ENCODE results near the gene CYB5D1.

The CYB5D1 gene

DNA sequence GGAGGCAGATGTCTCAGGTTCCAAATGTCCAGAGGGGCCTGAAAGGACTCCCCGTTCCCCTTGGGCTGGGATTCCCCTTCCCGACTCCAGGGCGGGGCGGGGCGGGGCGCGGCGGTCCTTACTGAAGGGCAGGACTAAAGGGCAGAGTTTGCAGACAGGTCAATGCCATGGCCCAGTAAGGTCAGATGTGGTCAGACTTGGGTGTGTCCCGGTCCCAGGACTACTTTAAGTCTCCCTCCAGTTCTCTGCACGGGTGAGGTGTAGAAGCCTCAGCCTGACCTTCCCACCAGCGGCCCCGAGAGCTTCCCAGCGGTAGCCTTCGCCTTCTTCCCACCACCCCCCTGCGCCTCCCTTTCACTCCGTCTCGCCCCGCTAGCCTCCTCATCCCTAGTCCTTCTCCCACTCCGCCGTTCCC lies 23.3 kb upstream of the CYB5D1 start:
- DNase-seq, result peak; percentile 37

DNA sequence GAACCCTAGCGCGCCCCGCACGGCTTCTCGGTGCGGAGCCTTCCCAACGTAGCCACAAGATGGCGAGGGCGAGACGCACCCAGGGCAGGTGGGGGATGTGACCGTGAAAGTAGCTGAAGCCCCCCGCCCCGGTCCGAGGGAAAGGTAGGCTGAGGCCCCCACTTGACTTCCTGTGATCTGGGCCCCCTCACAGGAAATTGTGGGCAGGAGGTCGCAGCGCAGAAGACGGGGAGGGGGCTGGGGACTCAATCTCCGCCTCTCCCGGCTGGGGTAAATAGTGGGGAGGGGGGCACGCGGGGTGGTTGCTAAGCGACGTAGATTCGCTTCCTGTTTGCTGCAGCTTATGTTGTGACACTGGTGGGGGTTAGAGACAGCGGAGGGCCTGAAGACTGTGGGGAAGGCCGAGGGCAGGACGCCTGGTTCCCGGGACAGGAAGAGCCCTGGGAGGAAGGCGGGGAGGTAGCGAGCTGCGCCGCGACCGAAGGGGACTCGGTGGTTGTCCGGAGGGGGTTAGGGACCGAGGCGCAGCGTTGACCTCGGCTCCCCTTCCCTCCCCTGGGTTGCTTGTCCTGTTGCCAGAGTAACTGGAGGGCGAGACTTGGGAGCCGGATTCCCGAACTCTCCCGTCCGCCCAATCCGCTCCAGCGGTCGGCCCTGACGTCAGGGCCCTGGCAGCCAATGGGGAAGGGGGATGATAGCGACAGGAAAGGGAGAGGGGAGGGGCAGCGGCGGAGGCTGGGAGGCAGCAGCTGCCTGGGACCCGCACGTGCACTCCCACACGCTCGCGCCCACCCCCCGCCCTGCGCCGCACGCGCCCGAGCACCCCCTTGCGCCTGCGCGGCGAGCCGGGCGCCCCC lies 22.6 kb upstream of the CYB5D1 start:
- peak; percentile 97 for DNase-seq

DNA sequence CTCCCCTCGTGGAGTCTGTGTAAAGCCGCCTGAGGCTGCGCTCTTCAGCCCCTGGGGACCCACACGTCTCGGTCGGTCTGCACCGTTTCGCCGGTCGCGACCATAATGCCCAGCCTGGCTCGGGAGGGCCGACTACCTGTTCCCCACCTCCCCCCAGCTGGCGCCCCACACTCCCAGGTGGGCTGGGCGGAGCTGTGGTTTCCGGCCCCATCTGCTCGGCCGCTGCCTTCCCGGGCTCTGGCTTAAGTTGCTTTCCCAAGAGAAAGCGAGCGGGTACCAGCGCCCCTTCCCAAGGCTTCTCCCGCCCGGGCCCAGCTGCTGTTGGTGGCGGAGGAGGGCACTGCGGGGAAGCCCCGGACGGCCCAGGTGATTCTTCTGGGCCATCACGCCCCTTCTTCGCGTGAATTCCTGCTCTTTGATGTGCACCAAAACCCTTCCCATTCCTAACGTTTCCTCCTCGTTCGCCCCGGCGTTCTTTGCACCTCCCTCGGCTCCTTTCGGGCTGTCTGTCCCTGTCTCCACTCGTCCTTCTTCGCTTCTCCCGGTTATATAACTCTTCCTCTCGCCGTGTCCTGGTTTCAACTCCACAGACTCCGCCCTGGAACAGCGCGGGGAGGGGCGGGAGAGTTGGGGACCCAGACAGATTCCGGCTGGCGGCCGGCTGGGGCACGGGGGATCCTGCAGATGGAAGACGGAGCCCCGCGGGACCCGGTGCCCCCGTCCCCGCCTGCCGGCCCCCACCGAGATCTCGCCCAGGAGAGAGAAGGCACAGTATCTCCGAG lies 21.8 kb upstream of the CYB5D1 start:
- peak; percentile 59 for DNase-seq

DNA sequence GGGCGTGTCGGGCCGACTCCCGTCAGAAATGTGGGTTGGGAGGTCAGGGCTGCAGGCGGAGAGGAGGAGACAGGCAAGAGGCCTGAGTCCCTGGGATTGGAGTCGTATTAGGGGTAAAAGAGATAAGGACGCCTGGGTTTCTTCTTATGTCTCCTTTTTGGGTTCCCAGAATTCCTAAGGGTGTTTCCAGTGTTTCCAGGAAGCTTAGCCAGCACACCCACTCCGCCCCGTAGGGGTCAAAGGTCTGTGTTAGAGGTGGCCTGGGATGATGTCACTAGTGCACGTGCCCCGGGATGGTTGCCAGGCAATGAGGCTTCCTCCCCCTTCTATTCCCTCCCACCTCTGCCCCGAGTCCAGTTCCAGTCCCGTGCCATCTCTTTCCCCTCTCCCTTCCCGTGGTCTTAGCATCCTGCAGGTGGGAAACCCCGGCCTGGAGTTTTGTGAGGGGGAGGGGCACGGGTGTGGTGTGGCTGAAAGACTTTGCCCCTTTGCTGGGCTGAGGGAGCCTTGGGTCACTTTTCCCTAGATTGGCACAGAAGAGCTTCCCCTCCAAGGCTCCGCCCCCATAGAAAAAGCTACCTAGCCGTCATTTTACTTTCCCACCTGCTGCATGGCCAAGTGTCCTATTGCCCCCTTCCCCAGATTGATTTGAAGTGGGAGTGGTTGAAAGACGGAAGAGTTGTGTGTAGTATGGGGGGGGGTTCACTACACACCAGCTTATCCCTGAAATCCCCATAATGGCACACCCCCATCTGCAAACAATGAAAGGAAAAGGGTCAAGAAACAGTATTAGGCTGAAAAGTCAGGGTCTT lies 21.0 kb upstream of the CYB5D1 start:
- DNase-seq, result peak; percentile 94

DNA sequence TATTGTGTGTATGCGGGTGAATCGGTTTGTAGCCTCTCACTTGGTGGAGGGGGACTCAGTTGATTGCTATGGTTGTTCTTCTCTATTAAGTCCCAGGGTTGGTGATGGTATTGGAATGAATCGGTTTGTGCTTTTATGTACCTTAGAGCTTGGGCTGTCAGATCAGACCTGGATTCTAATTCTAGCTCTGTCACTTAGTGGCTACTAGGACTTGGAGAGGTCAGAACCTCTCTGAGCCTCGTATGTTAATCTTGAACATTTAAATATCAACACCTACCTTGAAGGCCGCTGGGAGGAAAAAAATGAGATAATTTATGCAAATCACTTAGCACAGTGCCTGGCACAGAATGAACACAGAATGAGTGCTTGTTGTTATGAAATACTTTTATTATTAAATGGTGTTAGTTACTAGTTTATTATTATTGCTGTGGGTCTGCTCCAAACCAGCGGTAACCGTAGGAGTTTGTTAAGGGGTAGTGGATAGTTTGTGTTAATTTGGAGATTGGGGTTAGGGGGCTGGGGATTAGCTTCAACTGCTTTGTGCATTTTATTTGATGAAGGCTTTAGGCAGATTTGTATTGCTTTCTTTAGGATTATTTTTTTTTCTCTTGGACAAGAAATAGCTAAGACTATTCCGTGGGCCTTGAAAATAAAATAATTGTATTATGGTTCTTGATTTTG lies 20.3 kb upstream of the CYB5D1 start:
- peak; percentile 35 for DNase-seq

DNA sequence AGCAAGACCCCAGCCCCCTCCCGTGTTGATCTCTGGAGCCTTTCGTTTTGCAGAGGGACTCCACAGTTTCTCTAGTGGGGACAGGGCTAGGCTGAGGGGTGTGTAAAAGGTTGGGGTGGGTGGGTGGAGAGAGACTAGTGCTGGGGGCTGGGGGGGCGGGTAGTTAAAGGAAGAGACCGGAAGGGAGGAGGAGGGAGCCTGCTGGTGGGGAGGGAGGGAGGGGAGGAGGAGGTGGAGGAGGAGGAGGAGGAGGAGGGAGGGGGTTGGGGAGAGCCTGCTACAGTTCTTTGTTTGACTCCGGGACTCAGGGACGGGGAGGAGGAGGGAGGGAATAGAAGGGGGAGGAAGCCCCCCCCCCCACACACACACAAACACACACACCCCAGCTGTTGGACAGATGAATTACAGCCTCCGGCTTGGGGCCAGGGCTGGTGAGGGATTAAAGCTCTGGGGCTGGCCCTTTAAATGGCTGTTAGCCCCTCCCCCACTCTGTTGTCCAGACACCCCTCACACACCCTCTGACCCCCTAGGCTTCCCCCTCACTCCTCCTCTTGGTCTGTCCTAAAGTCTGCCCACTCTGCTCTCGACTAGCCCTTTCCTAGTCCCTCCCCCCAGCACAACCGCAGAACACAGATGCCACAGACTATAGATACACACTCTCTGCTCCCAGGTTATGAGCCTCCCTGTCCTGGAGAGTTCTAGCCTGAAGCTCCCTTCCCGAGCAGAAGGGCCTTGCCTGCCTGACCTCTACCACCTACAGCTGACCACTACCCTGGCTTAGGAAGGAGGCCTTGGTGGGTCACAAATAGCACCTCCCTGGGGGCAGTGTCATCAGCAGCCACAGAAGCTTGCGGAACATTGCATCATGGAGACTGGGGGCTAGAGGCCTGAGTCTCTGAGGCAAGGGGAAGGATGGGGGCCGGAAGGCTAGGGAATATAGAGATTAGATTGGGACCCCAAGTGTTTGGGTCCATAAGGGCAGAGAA lies 19.4 kb upstream of the CYB5D1 start:
- DNase-seq, result no peak

DNA sequence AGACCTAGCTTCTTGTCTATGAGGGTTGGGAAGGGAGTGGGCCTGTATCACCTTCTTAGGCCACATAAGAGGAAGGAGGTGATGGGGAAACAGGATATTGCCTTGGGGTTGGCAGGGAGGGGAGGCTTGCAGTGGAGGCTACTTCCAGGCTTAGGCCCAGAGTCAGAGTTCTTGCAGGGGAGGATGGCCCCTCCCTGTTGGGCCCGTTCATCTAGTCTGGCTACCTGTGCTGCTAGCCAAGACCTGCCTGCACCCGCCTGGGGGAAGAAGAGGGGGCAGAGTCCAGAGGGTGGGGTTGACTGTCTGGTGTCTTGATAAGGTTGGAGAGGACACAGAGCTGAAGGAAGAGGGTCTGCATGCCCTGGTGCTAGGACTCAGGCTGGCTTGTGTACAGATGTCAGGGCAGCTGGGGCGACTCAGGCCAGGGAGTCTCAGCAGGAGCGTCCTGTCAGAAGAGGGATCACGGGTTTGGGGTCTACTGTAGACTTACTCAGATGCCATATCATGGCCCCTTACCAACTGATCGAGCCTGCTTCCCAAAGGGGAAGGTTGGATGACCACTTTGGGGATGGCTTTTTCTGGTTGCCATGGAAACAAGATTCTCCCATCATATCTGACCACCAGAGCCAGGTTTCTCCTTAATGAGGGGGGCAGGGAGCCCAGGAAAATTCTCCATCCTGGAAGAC lies 18.5 kb upstream of the CYB5D1 start:
- no peak for DNase-seq

DNA sequence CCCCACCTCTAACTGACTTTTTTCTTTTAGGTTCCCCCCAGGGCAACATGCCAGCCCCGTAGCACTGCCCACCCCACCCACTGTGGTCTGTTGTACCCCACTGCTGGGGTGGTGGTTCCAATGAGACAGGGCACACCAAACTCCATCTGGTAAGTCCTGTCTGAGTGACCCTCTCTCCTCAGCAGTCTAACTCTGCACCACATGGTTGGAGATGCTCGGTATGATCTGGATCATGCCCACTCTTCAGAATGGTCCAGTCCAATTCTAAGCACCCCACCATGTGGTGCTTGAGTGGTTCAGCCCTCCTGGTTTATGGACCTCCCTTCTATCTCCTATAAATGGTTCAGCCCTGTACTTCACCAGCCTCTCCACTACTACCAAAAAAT lies 17.9 kb upstream of the CYB5D1 start:
- peak; percentile 13 for DNase-seq

DNA sequence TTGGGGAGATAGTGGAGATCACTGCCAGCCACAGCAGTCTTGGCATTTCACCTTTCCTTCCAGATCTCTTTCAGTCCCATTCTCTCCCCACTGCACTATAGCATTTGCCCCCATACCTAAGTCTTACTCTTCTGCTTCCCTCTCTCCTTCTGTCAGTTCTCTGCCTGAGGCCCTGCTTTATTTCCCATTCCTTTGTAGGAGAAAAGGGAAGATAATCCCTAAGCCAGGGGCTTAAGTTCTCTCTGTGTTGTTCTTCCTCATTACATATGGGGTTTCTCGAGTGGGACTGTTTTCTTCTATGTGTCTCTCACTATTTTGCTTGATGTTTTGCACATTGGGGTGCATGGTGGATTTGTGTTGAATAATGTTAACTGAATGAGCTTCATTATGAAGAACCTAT lies 17.4 kb upstream of the CYB5D1 start:
- no peak for DNase-seq

DNA sequence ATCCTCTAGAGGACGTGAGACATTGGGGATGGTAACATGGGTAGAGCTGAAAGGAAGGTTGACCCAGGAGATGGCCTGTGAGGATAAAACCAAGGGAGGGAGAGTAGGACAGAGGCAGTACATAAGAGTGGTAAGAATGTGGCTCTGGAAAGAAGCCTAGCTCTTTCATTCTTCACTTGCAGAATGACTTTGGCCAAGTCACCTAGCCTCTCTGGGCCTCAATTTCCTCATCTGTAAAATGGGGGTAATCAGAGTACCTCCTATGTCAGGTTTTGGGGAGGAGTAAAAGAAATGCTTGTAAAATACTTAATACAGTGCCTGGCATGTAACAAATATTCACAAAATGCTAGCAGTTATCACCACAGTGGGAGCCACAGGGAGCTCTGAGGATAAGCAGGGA lies 16.9 kb upstream of the CYB5D1 start:
- no peak for DNase-seq

DNA sequence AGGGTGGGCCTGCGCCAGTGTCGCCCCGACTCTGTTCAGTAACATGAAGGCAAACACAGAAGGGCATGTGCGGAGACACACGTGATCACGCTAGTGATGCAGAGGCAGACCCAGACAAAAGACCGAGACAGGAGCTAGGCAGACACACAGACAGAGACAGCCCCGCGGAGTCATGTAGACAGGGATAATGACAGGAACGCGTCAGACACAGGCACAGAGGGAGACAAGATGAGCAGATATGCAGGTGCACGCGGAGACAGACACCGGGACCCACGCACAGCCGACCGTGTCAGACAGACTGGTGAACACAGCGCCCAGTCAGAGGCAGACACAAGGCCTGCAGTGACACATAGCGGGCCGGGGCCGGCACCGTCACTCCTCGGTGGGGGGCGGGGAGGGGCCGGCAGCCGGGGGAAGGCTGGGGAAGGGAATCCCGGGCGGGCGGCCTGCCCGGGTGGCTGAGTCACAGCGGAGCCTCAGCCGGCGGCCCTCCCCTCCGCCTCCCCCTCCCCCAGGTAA lies 16.3 kb upstream of the CYB5D1 start:
- DNase-seq, result peak; percentile 62

DNA sequence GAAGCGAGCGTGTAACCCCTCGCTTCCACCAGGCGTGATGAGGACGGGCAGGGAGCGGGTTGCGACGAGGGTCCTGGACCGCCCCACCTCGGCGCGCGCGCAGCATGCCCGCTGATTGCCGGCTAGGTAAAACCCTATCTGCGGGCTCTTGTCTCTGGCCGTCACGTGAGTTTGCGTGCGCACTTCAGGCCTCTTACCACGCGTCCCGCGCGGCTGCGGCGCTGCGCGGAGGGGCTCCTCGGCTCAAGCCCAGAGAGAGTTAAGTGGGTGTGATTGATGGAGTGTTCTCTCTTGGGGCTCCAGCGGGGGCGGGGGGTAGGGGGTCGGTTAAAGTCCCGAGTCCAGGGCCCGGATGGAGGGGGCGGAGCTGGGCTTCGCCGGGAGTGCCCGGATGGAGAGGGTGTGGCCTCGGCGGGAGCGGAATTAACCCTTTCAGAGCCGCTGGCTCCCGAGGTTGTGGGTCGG lies 15.9 kb upstream of the CYB5D1 start:
- peak; percentile 89 for DNase-seq

DNA sequence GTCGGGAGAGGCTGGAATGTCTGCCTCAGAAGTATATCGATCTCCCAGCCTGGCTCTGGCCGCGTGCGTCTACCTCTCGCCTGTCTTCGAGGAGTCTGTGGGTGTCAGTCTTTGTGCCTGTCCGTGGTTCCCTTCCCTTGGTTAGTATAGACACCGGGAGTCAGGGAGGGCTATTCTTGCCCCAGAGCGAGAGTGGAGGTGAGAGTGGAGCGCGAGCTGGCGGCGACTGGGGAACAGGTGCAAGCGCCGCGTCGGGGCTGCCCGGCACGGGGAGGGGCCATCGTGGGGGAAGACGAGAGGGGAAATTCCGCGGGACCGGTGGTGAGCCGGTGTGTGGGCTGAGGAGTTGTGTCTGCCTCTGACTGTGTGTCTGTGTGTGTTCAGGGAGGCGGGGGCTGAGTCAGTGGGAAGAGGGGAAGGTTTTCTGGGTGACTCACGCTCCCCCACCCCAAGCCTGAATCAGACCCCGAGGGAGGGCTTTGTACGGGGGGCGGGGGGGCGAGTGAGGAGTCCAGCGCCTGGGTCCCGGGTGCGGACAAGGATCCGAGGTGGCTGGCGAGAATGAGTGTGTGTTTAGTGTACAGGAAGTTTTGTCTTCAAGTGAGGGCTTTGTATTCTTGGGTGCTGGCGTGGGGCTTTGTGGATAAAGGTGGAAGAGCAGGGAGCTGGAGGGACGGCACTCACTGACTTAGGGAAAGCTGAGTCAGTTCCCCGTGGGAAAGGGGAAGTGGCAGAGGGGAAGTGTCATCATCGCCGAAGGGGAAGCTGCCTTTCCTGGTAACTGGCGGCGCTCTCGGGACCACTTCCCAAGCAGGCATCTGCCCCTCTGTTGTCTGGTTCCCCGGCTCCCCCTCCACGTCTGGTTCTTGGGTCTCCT lies 15.2 kb upstream of the CYB5D1 start:
- peak; percentile 56 for DNase-seq

DNA sequence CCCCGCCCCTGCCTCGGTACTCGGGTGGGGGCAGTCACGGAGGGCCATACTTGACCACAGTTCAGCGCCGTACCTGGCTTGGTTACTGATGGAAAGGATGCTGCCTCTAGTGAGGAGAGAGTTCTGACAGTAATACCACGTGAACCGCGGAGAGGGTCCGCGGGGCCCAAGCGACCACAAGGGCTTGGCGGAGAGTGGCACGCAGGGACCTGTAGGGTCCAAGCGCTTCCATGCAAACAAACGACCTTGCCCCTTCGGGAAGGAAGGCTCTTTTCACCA lies 14.6 kb upstream of the CYB5D1 start:
- no peak for DNase-seq

DNA sequence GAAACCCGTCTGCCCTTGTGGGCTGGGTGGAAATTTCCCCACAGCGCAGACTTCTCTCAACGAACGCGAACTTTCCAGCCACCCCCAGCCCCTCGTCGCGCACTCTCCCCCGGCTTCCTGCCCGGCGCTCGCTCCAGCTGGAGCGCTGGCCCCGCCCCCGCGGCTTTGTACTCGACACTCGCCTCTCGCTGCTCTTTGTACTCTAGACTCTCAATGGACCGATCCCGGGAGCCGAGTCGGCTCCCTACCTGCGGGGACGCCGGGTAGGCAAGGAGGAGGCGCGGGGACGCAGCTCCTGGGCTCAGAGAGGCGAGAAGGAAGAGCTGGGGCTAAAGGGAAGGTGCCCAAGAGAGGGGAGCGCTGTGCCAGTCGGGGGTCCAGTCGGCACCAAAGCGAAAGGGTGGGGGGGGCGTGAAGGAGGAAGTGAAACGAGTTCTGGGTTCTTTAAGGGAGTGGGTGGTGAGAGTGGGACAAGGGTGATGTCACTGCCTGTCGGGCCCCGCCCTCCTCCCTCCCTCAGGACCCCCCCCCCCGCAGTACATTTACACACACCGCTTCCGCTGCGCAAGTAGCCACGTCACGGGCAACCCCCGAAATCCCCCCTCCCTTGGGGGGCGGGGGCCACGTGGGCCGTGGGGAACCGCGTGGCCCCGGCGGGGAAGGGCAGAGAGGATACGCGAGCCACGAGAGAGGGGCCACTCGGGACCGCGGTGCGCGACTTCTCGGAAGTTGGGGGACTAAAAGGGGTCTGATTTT lies 14.1 kb upstream of the CYB5D1 start:
- peak; percentile 78 for DNase-seq

DNA sequence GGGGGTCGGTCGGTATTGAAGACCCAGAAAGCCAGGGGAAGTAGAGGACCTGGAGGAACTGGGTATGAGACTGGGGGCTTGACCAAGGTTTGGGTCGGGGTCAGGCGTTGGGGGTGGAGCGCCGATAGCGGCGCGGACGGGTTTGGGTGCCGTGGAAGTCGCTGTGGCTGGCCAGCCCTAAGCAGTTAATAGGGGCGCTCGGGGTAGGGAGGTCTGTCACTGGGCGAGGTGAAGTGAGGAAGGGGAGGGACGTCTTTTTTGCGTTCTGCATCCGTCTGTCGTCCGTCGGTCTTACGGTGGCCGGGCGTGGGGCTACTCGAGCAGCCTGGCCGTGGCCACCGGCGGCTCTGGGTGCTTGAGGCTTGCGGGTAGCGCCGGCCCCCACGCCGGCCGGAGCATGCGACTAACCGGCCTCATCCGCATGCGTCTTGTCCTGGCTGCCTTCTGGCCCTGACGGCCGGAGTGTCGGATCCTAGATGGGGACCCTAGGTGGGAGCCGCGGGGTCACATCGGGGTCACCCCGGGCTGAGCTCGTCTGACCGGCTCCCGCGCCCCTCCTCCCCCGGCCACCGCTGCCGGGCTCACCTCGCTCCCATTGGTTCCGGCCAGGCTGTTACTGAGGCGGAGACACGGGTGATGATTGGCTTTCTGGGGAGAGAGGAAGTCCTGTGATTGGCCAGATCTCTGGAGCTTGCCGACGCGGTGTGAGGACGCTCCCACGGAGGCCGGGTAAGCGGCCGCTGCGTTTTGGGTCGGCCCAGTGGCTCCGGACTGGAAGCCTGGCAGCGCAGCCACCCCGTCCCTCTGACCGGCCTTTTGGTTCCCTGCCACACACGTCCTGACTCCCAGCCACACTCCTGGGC lies 13.3 kb upstream of the CYB5D1 start:
- DNase-seq, result peak; percentile 82

DNA sequence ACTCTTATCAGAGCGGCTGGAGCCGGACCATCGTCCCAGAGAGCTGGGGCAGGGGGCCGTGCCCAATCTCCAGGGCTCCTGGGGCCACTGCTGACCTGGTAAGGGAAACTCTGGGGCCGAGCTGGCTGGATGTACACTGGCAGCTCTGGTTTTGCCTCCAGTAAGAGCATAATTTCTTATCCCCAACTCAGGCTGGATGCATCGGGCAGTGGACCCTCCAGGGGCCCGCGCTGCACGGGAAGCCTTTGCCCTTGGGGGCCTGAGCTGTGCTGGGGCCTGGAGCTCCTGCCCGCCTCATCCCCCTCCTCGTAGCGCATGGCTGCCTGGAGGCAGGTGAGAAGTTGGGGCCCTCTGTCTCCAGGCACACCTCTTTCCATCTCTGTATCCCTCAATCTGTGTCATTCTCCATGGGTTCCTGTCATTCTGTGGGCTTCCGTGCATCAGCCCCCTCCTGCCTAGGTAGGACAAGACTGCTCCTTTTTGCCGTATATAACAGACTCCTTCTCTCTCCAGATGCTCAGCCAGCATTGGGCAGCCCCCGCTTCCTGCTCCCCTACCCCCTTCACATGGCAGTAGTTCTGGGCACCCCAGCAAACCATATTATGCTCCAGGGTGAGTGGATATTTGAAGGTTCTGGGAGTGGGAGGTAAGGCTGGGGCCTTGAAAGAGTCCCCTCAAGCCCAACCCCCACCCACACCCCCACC lies 12.3 kb upstream of the CYB5D1 start:
- no peak for DNase-seq

Measured in NCI-H345 (cell line).